Activated CD8-positive, alpha-beta memory T cell treated with anti-CD3 and anti-CD28 coated beads, Interleukin-2, amount 50 U/mL, for 24 hours (primary cell): ENCODE data around the gene CLEC16A.

ENCODE experiments used
- DNase-seq: peaks from one replicate; pipeline ENCODE4 v3.0.0-alpha.2; 2020; ENCODE audit errors: extremely low read depth

Gene CLEC16A

DNA sequence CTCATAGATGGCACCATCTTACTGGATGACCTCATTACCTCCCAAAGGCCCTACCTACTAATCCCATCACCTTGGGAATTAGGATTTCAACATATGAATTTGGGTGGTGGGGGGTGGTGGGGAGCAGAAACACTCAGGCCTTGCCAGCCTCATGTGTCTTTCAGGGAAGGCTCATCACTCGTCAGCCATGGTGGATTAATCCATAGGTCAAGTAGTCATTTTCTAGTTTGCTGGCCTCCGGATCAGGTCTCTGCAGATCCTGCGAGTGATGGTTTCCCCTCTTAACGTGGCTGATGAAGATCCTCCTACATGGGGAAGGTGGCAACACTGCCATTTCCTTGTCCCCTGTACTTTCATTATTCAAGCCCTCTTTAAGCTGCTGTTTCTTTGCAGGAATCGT, 101.1 kb downstream of the CLEC16A start:
- no peak for DNase-seq

GRCh38 chr16:11045846-11046245, 101.5 kb downstream of the CLEC16A start:
- DNase-seq, result no peak

GRCh38 chr16:11046382-11046931, 102.1 kb downstream of the CLEC16A start:
- no peak for DNase-seq

DNA sequence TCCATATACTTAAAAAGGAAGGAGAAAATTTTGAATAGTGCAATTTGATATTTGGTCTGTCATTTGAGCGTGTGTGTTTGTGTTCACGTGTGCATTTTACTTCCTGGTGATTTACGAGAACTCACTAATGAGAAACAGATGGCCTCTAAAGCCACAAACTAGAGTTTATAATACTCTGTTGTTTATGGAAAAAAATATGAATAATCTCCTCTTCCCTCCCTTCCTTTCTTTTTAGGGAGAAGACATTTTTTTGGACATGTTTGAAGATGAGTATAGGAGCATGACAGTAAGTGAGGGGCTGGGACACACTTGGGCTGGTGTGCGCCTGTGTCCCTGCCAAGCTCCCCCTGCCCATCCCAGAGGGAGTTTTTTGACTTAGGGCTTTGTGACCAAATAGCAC, 102.7 kb downstream of the CLEC16A start:
- DNase-seq, result no peak

DNA sequence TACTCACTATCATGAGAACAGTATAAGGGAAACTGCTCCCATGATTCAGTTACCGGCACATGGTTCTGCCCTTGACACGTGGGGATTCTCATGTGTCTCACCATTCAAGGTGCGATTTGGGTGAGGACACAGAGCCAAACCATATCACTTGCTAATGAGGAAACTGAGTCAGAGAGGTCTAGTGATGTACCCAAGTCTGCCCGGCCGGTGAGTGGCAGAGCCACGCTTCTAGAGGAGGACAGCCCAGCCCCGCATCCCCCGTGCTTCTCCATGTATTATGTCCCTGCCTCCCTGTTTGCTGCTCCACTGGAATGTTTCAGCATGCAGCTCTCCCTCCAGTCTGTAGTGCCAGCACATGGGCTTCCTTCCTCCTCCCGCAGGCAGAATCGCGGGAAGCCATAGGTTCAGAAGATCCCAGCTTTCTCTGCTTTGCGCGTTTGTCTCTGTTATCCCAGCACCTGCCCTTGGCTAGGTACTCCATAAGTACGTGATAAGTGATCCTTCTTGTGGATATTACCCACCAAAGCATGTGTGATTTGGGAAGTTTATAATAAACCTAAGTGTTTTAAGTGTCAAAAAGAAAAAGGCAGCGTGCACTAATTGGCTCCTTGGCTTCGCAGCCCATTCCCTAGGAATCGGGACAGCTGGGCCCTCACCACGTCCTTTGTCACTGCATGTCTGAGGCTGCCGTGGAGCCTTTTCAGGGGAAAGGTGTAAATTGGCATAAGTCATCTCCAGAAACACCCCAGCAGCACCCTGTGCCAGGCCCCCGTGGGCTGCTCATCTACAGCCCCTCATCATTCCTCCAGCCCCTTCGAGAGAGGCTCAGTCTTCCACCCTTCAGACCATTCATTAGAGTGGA, 103.8 kb downstream of the CLEC16A start:
- no peak for DNase-seq

GRCh38 chr16:11049396-11050059, 105.2 kb downstream of the CLEC16A start:
- DNase-seq, result no peak

GRCh38 chr16:11050536-11050935, 106.2 kb downstream of the CLEC16A start:
- DNase-seq, result no peak

- no peak for DNase-seq
Observed at GRCh38 chr16:11050944-11051343, 106.6 kb downstream of the CLEC16A start.

- no peak for DNase-seq
Observed at GRCh38 chr16:11051430-11051829, 107.1 kb downstream of the CLEC16A start.

DNA sequence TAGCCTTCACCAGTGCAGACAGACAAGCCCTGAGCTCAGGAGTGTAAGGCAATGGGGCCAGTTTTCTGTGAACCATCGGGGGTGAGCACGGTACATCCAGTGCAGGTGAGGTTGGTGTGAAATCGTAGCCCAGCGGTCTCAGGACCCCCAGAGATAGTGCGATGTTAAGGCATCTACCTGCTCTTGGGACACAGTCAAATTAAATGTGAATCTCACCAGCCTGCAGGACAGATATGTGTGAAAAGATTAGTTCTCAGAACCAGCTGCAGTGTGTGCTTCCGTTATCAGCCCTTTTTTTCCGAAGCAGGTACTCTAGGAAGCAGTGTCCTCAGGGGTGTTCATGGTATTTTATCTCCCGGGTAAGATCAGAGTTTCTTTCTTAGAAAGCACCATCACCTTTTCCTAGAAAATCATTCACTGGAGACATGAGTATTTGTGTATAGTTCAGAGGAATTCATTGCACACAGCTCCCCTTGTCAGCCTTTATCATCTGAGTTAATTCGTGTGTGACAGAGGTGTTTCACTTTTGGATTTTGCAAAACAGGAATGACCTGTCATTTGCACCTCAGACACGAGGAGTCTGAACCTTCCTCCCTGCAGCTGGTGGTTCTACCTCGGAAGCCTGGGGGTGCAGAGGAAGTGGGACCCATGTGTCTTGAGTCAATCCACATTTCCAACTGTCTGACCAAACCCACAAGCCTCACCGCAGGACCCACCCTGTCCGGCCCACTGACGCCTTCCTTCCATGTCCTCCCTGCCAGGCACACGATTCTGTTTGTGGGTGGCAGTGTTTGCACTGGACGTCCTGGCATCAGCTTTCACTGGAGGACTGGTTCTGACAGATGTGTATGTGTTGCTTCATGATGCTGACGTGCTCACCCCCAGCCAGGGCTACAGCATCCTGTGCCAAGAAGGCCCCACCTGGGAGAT, 107.8 kb downstream of the CLEC16A start:
- DNase-seq, result peak; percentile 53

- no peak for DNase-seq
Observed at GRCh38 chr16:11053916-11054460, 109.6 kb downstream of the CLEC16A start.

GRCh38 chr16:11056090-11056992, 112.0 kb downstream of the CLEC16A start:
- DNase-seq, result no peak

DNA sequence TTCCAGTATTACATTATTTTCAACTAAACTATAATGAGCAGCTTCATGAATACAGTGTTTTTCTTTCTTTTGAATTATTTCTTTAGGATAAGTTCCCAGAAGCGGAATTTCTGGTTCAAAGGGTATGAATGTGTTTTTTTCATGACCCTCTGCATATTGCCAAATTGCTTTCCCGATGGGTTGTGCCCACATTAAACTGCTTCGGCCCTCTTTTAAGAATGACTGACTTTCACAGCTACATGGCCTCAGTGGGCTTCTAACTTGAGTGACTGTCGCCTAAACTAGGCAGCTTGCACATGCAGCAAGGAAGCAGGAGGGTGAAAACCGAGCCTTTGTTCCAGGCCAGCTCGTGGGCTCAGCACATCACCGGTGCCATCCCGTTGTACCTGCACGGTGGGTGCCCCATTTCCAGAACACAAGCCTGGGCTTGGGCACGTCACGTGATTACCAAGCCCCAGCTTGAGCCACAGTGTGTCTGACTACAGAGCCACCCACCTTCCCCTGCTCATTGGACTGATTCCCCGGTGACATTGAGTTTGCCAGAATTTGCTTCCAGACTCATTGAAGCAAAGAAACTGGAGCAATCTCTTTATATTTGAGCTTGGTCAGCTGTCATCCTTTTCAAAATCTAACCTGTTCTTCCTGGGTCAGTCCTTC, 112.8 kb downstream of the CLEC16A start:
- DNase-seq, result no peak

DNA sequence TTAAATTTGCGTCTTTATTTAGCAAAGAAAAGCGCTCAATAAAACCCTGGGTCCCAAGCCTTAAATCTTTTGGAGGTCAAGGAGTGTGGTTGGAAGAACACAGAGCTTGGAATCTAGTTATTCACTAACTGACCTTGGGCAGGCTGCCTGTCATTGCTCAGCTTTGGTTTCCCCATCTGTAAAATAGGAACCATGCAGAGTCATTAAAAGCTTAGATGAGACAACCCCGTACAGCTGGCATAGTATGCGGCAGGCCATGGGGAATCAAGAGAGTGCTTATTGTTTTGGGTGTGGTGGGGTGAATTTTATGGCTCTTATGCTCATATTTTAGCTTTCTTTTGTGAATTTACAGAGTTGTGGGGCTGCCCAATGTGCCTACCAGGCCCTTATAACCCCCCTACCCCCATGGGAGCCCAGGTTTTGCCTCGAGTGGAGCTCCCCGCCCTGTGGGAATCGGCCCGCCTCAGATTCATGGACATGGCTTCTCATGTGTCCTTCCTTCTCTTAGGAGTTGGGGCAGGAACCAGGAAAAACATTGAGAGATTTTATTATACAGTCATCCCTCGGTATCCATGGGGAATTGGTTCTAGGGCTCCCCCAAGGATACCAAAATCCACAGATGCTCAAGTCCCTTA, 113.5 kb downstream of the CLEC16A start:
- no peak for DNase-seq

DNA sequence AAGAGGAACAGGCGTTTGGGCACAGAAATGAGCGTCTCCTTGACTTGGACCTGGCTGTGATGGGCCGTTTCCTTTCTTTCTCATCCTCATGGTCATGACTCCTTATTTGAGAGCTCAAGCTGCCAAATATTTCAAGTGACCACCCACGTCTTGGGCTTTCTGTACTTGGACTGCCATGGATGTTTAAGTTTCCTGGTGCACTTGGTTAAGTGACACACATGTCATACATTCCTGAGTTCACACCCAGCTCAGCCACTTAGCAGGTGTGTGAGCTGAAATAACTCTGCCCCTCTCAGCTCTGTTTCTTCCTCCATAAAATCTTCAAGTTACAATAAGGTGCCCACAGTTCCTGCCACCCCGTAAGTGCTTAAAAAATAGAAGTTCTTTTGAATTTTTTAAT, 114.5 kb downstream of the CLEC16A start:
- no peak for DNase-seq

DNA sequence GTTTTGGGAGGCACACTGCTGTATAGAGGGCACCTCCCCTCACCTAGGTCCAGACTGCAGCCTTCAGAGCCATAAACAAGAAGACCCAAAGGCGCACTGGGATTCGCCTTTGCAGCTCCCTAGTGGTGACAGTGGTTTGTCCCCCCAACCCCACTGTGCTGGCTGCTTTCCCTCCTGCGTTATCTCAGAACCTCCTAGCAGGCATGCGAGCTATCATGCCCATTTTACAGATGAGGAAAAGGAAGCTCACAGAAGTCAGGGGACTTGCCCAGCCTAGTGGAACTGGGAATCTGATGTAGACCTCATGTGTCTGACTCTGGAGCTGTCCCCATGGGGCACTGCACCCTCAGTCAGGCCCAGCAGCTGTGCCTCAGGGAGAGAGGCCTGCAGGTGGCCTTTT, 115.2 kb downstream of the CLEC16A start:
- DNase-seq, result no peak

DNA sequence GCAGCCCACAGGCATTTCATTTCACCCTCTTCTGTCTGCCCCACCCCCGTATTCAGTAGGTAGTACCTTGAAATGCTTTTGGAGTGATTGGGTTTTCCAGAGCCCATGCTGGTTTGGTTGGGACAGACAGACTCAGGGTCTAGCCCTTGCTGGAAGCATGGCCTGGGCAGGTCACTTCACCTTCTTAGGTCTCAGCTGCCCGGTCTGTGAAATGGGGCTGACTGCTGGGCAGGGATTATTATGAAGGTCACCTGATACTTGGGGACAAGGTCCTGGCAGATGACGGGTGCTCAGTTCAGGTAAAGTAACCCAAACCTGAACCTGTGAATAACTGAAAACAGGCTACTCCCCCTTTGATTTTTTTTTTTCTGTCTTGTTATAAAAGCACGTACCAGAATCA, 116.0 kb downstream of the CLEC16A start:
- DNase-seq, result no peak

- DNase-seq, result no peak
Observed at GRCh38 chr16:11060842-11061241, 116.5 kb downstream of the CLEC16A start.

DNA sequence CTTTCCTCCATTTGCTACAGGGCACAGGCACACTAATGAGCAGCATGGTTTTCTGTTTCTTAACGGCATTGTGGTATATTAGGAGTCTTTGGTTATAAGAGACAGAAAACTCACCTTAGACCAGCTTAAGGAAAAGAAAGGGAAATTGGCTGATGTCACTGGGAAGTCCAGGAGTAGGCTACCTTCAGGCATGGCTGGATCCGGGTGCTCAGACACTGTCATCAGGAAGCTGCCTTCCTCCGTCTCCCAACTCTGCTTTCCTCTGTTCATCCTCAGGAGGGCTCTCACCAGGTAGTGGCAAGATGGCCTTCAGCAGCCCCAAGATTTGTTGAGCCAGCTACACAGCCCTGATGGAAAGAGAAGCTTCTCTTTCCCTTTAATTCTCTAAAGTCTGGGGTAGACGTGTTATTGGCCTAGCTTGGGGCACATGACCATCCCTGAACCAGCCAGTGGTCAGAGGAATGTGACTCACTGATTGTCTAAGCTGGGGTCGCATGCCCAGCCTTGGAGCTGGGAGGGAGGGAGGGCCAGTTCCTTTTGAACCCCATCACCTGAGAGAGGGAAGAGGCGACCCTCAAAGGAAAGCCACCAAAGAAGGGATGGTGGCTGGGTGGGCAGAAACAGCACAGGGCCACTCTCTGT, 117.4 kb downstream of the CLEC16A start:
- no peak for DNase-seq
